OCI-LY3 (cell line): Measurements from ENCODE around the gene SEMA6D.

Experiments used
- H2AFZ ChIP-seq: fragments of 200-600, 300-600 bp; shearing (Covaris generic); 2 replicates; pipeline ENCODE4 v1.6.0; 2014; ENCODE audit warnings: antibody characterized with exemption, low read depth, low read length
- H3K27ac ChIP-seq: fragments of 200-600, 300-600 bp; sonication (generic); 2 replicates; pipeline ENCODE4 v1.5.1; 2014; ENCODE audit warnings: mild to moderate bottlenecking, low read length, moderate library complexity, mixed read lengths
- H3K27me3 ChIP-seq: fragments of 200-600, 300-600 bp; sonication (generic); 2 replicates; pipeline ENCODE4 v1.6.1; 2014; ENCODE audit warnings: low read depth, low read length, mixed read lengths
- H3K36me3 ChIP-seq: fragments of 200-600, 300-600 bp; sonication (generic); replicated peaks from 2 replicates; pipeline ENCODE3; 2014; ENCODE audit warnings: low read depth, low read length, mixed read lengths
- H3K4me1 ChIP-seq: fragments of 300-600, 200-600 bp; sonication (generic); 2 replicates; pipeline ENCODE4 v1.6.1; 2014; ENCODE audit warnings: low read length, mixed read lengths
- H3K4me2 ChIP-seq: fragments of 200-600, 300-600 bp; sonication (generic); 2 replicates; pipeline ENCODE4 v1.6.1; 2014; ENCODE audit warnings: low read length, mixed read lengths
- H3K4me3 ChIP-seq: fragments of 300-600, 200-600 bp; sonication (generic); 2 replicates; pipeline ENCODE4 v1.5.1; 2014; ENCODE audit warnings: antibody characterized with exemption, mild to moderate bottlenecking, low read length, moderate library complexity
- H3K79me2 ChIP-seq: fragments of 300-600, 200-600 bp; shearing (Covaris generic); 2 replicates; pipeline ENCODE4 v1.6.1; 2014; ENCODE audit warnings: mild to moderate bottlenecking, low read length, mixed read lengths
- H3K9ac ChIP-seq: fragments of 300-600, 200-600 bp; shearing (Covaris generic); 2 replicates; pipeline ENCODE4 v1.6.0; 2014; ENCODE audit warnings: mild to moderate bottlenecking, low read length, moderate library complexity
- H3K9me3 ChIP-seq: fragments of 200-600, 300-600 bp; shearing (Covaris generic); 2 replicates; pipeline ENCODE4 v1.6.1; 2014; ENCODE audit warnings: low read length, mixed read lengths; ENCODE audit not compliant: insufficient read depth
- H4K20me1 ChIP-seq: fragments of 200-600, 300-600 bp; sonication (generic); 2 replicates; pipeline ENCODE4 v1.6.1; 2016; ENCODE audit warnings: low read length, mixed read lengths; ENCODE audit not compliant: insufficient read depth
- CTCF ChIP-seq: fragments of 200-600, 300-600 bp; sonication (generic); IDR thresholded peaks from 2 replicates; pipeline ENCODE4 v1.5.1; 2014; ENCODE audit warnings: antibody characterized with exemption, low read length, low read depth
- EZH2phosphoT487 ChIP-seq: fragments of 200-600 bp; shearing (Covaris generic); IDR thresholded peaks from 2 replicates; pipeline ENCODE4 v1.6.1; 2018; ENCODE audit warnings: antibody characterized with exemption, mixed run types, low read depth

SEMA6D gene

GRCh38 chr15:47781527-47781926 lies 64.2 kb downstream of the SEMA6D start:
- Histone ChIP-seq H2AFZ (no peak overlapping the region), H3K9ac (no peak overlapping the region), H3K27me3 (peaks cover 28% of the 10 kb centered on the region; the same call in 1 of the 2 replicates), H3K27ac (no peak overlapping the region), H3K9me3 (no peaks in the 10 kb centered on the region), H4K20me1 (no peaks in the 10 kb centered on the region), H3K4me1 (no peaks in the 10 kb centered on the region), H3K36me3 (no peaks in the 10 kb centered on the region), H3K4me3 (no peak overlapping the region), H3K79me2 (no peaks in the 10 kb centered on the region), H3K4me2 (no peak overlapping the region)
- TF ChIP-seq EZH2phosphoT487 (no peak), CTCF (no peak)

DNA sequence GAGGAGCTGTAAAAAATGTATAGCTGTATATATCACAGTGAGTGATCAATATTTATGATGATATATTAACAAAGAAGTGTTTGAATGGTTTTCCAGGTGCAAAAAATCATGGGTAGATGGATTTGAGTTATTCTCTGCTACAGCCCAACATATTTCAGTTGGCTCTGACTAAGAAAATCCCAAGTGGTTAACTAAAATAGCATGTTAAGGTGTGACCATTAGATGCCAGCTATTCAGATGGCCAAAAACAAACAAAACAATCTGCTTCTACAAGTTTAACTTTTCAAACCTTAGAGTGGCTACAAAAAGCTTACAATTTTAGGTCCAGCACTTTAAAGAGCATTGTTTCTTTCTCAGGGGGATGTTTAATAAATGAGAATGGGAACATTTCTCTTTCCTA lies 67.5 kb downstream of the SEMA6D start:
- H3K27ac ChIP-seq: no peak overlapping the region

DNA sequence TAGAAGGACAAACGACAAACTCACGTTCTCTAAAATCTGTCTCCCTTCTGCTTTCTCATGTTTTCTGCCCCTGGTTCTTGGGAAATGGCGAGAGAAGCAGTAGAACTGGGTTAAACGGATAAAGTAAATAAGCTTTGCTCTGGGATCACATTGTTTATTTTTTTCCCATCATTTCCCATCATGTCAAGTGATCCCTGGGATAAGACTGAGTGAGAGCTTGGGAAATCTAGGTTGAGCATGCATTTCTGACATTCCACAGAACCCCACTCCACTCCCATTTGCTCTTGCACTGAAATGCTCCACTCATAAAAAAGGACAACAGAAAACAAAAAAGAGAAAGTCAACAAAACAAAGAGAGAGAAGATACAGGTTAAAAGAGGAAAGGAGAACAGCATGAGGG lies 69.1 kb downstream of the SEMA6D start:
- Histone ChIP-seq H3K27ac (no peak overlapping the region), H3K9me3 (no peaks in the 10 kb centered on the region), H3K4me1 (no peaks in the 10 kb centered on the region), H3K27me3 (peaks cover 14% of the 10 kb centered on the region; the same call in 1 of the 2 replicates), H3K79me2 (no peaks in the 10 kb centered on the region), H2AFZ (no peak overlapping the region), H3K4me2 (no peak overlapping the region), H3K9ac (no peak overlapping the region), H3K36me3 (no peaks in the 10 kb centered on the region), H4K20me1 (no peaks in the 10 kb centered on the region), H3K4me3 (no peak overlapping the region)
- TF ChIP-seq CTCF (no peak), EZH2phosphoT487 (no peak)

More for the DNA sequence above, 67.5 kb downstream of the SEMA6D start:
- H3K9me3 ChIP-seq: no peaks in the 10 kb centered on the region
- H3K27me3 ChIP-seq: peaks cover 13% of the 10 kb centered on the region; the same call in 1 of the 2 replicates
- H2AFZ ChIP-seq: no peak overlapping the region
- no peaks in the 10 kb centered on the region for H3K79me2 ChIP-seq
- H3K4me2 ChIP-seq: no peak overlapping the region
- no peak overlapping the region for H3K9ac ChIP-seq
- no peaks in the 10 kb centered on the region for H3K36me3 ChIP-seq
- H3K4me1 ChIP-seq: no peaks in the 10 kb centered on the region
- H4K20me1 ChIP-seq: no peaks in the 10 kb centered on the region
- no peak overlapping the region for H3K4me3 ChIP-seq
- TF ChIP-seq EZH2phosphoT487: no peak
- TF ChIP-seq CTCF: no peak

GRCh38 chr15:47787875-47788274 lies 70.6 kb downstream of the SEMA6D start:
- no peak for TF ChIP-seq CTCF
- no peak for TF ChIP-seq EZH2phosphoT487
- H3K4me2 ChIP-seq: no peak overlapping the region
- no peak overlapping the region for H3K4me3 ChIP-seq
- no peak overlapping the region for H3K9ac ChIP-seq
- no peaks in the 10 kb centered on the region for H3K36me3 ChIP-seq
- H3K79me2 ChIP-seq: no peaks in the 10 kb centered on the region
- peaks cover 22% of the 10 kb centered on the region; the same call in 1 of the 2 replicates for H3K27me3 ChIP-seq
- no peaks in the 10 kb centered on the region for H3K9me3 ChIP-seq
- H4K20me1 ChIP-seq: no peaks in the 10 kb centered on the region
- no peak overlapping the region for H2AFZ ChIP-seq
- no peaks in the 10 kb centered on the region for H3K4me1 ChIP-seq
- no peak overlapping the region for H3K27ac ChIP-seq
